Measurements from ENCODE around the gene PRR36.

The PRR36 gene

GRCh38 chr19:7842661-7843294 lies 31.4 kb downstream of the PRR36 start:
- Histone ChIP-seq H2AFZ (ENCODE audit: low read length) (no peak overlapping the region), H3K27ac (replicated peaks; ENCODE audit: low read length) (no peak overlapping the region), H2BK120ac (ENCODE audit: low read depth, low read length) (no peak overlapping the region), H2BK15ac (ENCODE audit: low read length) (no peak overlapping the region), H3K18ac (ENCODE audit: low read length) (no peak overlapping the region), H3K4me3 (ENCODE audit: low read length in 2 of 2) (no peak overlapping the region), H3K9ac (ENCODE audit: low read depth, low read length, poor library complexity) (no peak overlapping the region), H3K36me3 (replicated peaks in 1 of 2; ENCODE audit: control insufficient read depth in 2 of 2, insufficient read depth in 2 of 2, low read length in 2 of 2) (no peaks in the 10 kb centered on the region), H3K79me1 (ENCODE audit: low read depth, low read length) (peaks cover 2% of the 10 kb centered on the region), H4K8ac (ENCODE audit: low read depth, low read length) (no peak overlapping the region), H4K91ac (ENCODE audit: low read depth, low read length, poor library complexity) (no peak overlapping the region), H3K27me3 (ENCODE audit: control insufficient read depth in 3 of 3, insufficient read depth in 3 of 3, low read depth in 1 of 3, low read length in 3 of 3) (peaks cover 0 to 3% (median 0%) of the 10 kb centered on the region in 3 experiments), H3K14ac (ENCODE audit: low read length) (no peak overlapping the region), H2AK5ac (ENCODE audit: low read depth, low read length) (no peak overlapping the region), H3K23ac (ENCODE audit: low read depth, low read length, poor library complexity) (no peak overlapping the region), H3K4me2 (ENCODE audit: insufficient read depth, low read length, poor library complexity, severe bottlenecking) (no peak overlapping the region), H2BK5ac (ENCODE audit: low read length) (no peak overlapping the region), H2BK12ac (ENCODE audit: low read length) (no peak overlapping the region), H3K4ac (ENCODE audit: low read length) (no peak overlapping the region), H3K4me1 (ENCODE audit: control insufficient read depth in 2 of 2, insufficient read depth in 1 of 2, low read depth in 1 of 2, low read length in 2 of 2) (no peaks in the 10 kb centered on the region), H3K9me3 (replicated peaks in 1 of 2; ENCODE audit: control insufficient read depth in 2 of 2, insufficient read depth in 1 of 2, low read depth in 1 of 2, low read length in 2 of 2) (peaks cover 0 to 17% of the 10 kb centered on the region in 2 donors)
- 100% methylated on average over 2 of the region's 12 CpGs; no CpG with 5 or more reads in 1 of the 2 donors for WGBS, 2 donors (ENCODE audit: extremely low coverage in 2 of 2, insufficient read length in 2 of 2, insufficient replicate concordance in 1 of 2)
- no peak for DNase-seq (ENCODE audit: low spot score)

- Histone ChIP-seq H2BK12ac (ENCODE audit: low read length) (peak overlapping the region; percentile 30), H3K27me3 (ENCODE audit: control insufficient read depth in 3 of 3, insufficient read depth in 3 of 3, low read depth in 1 of 3, low read length in 3 of 3) (peaks cover 0 to 3% (median 0%) of the 10 kb centered on the region in 3 experiments), H3K18ac (ENCODE audit: low read length) (peak overlapping the region; percentile 19), H3K4me1 (ENCODE audit: control insufficient read depth in 2 of 2, insufficient read depth in 1 of 2, low read depth in 1 of 2, low read length in 2 of 2) (no peaks in the 10 kb centered on the region), H3K14ac (ENCODE audit: low read length) (peak overlapping the region; percentile 21), H2BK120ac (ENCODE audit: low read depth, low read length) (no peak overlapping the region), H3K4ac (ENCODE audit: low read length) (no peak overlapping the region), H3K79me1 (ENCODE audit: low read depth, low read length) (peaks cover 2% of the 10 kb centered on the region), H3K4me3 (ENCODE audit: low read length in 2 of 2) (peak overlapping the region in 1 of 2 donors; percentile 67), H3K4me2 (ENCODE audit: insufficient read depth, low read length, poor library complexity, severe bottlenecking) (no peak overlapping the region), H3K36me3 (replicated peaks in 1 of 2; ENCODE audit: control insufficient read depth in 2 of 2, insufficient read depth in 2 of 2, low read length in 2 of 2) (no peaks in the 10 kb centered on the region), H2AFZ (ENCODE audit: low read length) (no peak overlapping the region), H4K8ac (ENCODE audit: low read depth, low read length) (peak overlapping the region; percentile 21), H2AK5ac (ENCODE audit: low read depth, low read length) (peak overlapping the region; percentile 65), H2BK5ac (ENCODE audit: low read length) (peak overlapping the region; percentile 2), H3K27ac (replicated peaks; ENCODE audit: low read length) (no peak overlapping the region), H3K9me3 (replicated peaks in 1 of 2; ENCODE audit: control insufficient read depth in 2 of 2, insufficient read depth in 1 of 2, low read depth in 1 of 2, low read length in 2 of 2) (peaks cover 0 to 17% of the 10 kb centered on the region in 2 donors), H2BK15ac (ENCODE audit: low read length) (peak overlapping the region; percentile 51), H4K91ac (ENCODE audit: low read depth, low read length, poor library complexity) (peak overlapping the region; percentile 31), H3K23ac (ENCODE audit: low read depth, low read length, poor library complexity) (peak overlapping the region; percentile 94), H3K9ac (ENCODE audit: low read depth, low read length, poor library complexity) (peak overlapping the region; percentile 68)
- DNase-seq (ENCODE audit: low spot score), result no peak
- WGBS, 2 donors (ENCODE audit: extremely low coverage in 2 of 2, insufficient read length in 2 of 2, insufficient replicate concordance in 1 of 2), result 100% methylated on average over 1 to 4 of the region's 11 CpGs
Observed at GRCh38 chr19:7841751-7842660, 32.2 kb downstream of the PRR36 start.

DNA sequence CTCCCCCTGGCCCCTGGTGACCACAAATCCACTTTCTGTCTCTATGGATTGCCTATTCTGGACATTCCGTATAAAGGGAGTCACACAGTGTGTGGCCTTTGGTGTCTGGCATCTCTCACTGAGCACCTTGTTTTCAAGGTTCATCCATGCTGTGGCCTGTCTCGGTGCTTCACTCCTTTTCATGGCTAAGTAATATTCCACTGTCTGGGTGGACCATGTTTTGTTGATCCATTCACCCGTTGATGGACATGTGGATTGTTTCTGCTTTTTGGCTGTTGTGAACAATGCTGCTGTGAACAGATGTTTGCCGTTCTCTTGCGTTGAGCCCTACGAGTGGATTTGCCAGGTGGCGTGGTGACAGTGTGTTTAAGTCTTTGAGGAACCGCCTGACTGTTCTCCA lies 33.6 kb downstream of the PRR36 start:
- WGBS, 2 donors (ENCODE audit: extremely low coverage in 2 of 2, insufficient read length in 2 of 2, insufficient replicate concordance in 1 of 2), result no CpG with 5 or more reads among the region's 8 CpGs
- no peak overlapping the region for H3K14ac ChIP-seq (ENCODE audit: low read length)
- no peak overlapping the region for H4K8ac ChIP-seq (ENCODE audit: low read depth, low read length)
- H3K4me1 ChIP-seq (ENCODE audit: control insufficient read depth in 2 of 2, insufficient read depth in 1 of 2, low read depth in 1 of 2, low read length in 2 of 2), result no peaks in the 10 kb centered on the region
- H2AK5ac ChIP-seq (ENCODE audit: low read depth, low read length), result no peak overlapping the region
- H3K79me1 ChIP-seq (ENCODE audit: low read depth, low read length), result peaks cover 2% of the 10 kb centered on the region
- no peak overlapping the region for H3K4me2 ChIP-seq (ENCODE audit: insufficient read depth, low read length, poor library complexity, severe bottlenecking)
- H3K18ac ChIP-seq (ENCODE audit: low read length), result no peak overlapping the region
- no peak overlapping the region for H2BK5ac ChIP-seq (ENCODE audit: low read length)
- no peak overlapping the region for H2AFZ ChIP-seq (ENCODE audit: low read length)
- no peak overlapping the region for H2BK15ac ChIP-seq (ENCODE audit: low read length)
- peak overlapping the region; percentile 12 for H3K9ac ChIP-seq (ENCODE audit: low read depth, low read length, poor library complexity)
- peak overlapping the region; percentile 22 for H4K91ac ChIP-seq (ENCODE audit: low read depth, low read length, poor library complexity)
- no peak overlapping the region for H3K4me3 ChIP-seq (ENCODE audit: low read length in 2 of 2)
- peaks cover 0 to 3% (median 0%) of the 10 kb centered on the region in 3 experiments for H3K27me3 ChIP-seq (ENCODE audit: control insufficient read depth in 3 of 3, insufficient read depth in 3 of 3, low read depth in 1 of 3, low read length in 3 of 3)
- H3K36me3 ChIP-seq (replicated peaks in 1 of 2; ENCODE audit: control insufficient read depth in 2 of 2, insufficient read depth in 2 of 2, low read length in 2 of 2), result no peaks in the 10 kb centered on the region
- no peak overlapping the region for H3K23ac ChIP-seq (ENCODE audit: low read depth, low read length, poor library complexity)
- H3K9me3 ChIP-seq (replicated peaks in 1 of 2; ENCODE audit: control insufficient read depth in 2 of 2, insufficient read depth in 1 of 2, low read depth in 1 of 2, low read length in 2 of 2), result peaks cover 0 to 17% of the 10 kb centered on the region in 2 donors
- no peak for DNase-seq (ENCODE audit: low spot score)
- no peak overlapping the region for H3K4ac ChIP-seq (ENCODE audit: low read length)
- no peak overlapping the region for H2BK12ac ChIP-seq (ENCODE audit: low read length)
- no peak overlapping the region for H3K27ac ChIP-seq (replicated peaks; ENCODE audit: low read length)
- H2BK120ac ChIP-seq (ENCODE audit: low read depth, low read length), result no peak overlapping the region

GRCh38 chr19:7839476-7839875 lies 34.7 kb downstream of the PRR36 start:
- DNase-seq (ENCODE audit: low spot score), result no peak
- H3K4me1 ChIP-seq (ENCODE audit: control insufficient read depth in 2 of 2, insufficient read depth in 1 of 2, low read depth in 1 of 2, low read length in 2 of 2), result no peaks in the 10 kb centered on the region
- no peak overlapping the region for H3K18ac ChIP-seq (ENCODE audit: low read length)
- H2BK12ac ChIP-seq (ENCODE audit: low read length), result no peak overlapping the region
- peaks cover 2% of the 10 kb centered on the region for H3K79me1 ChIP-seq (ENCODE audit: low read depth, low read length)
- no peak overlapping the region for H3K4me3 ChIP-seq (ENCODE audit: low read length in 2 of 2)
- H2AK5ac ChIP-seq (ENCODE audit: low read depth, low read length), result no peak overlapping the region
- H3K4ac ChIP-seq (ENCODE audit: low read length), result no peak overlapping the region
- no peak overlapping the region for H3K27ac ChIP-seq (replicated peaks; ENCODE audit: low read length)
- H3K4me2 ChIP-seq (ENCODE audit: insufficient read depth, low read length, poor library complexity, severe bottlenecking), result no peak overlapping the region
- H3K27me3 ChIP-seq (ENCODE audit: control insufficient read depth in 3 of 3, insufficient read depth in 3 of 3, low read depth in 1 of 3, low read length in 3 of 3), result peaks cover 0 to 3% (median 0%) of the 10 kb centered on the region in 3 experiments
- no peak overlapping the region for H3K14ac ChIP-seq (ENCODE audit: low read length)
- H2BK5ac ChIP-seq (ENCODE audit: low read length), result no peak overlapping the region
- peak overlapping the region; percentile 45 for H3K23ac ChIP-seq (ENCODE audit: low read depth, low read length, poor library complexity)
- no peaks in the 10 kb centered on the region for H3K36me3 ChIP-seq (replicated peaks in 1 of 2; ENCODE audit: control insufficient read depth in 2 of 2, insufficient read depth in 2 of 2, low read length in 2 of 2)
- H2AFZ ChIP-seq (ENCODE audit: low read length), result no peak overlapping the region
- no peak overlapping the region for H4K91ac ChIP-seq (ENCODE audit: low read depth, low read length, poor library complexity)
- WGBS, 2 donors (ENCODE audit: extremely low coverage in 2 of 2, insufficient read length in 2 of 2, insufficient replicate concordance in 1 of 2), result no CpG with 5 or more reads among the region's 6 CpGs
- no peak overlapping the region for H2BK120ac ChIP-seq (ENCODE audit: low read depth, low read length)
- no peak overlapping the region for H4K8ac ChIP-seq (ENCODE audit: low read depth, low read length)
- no peak overlapping the region for H3K9ac ChIP-seq (ENCODE audit: low read depth, low read length, poor library complexity)
- no peak overlapping the region for H2BK15ac ChIP-seq (ENCODE audit: low read length)
- peaks cover 0 to 17% of the 10 kb centered on the region in 2 donors for H3K9me3 ChIP-seq (replicated peaks in 1 of 2; ENCODE audit: control insufficient read depth in 2 of 2, insufficient read depth in 1 of 2, low read depth in 1 of 2, low read length in 2 of 2)
